22Rv1 (cell line): Measurements from ENCODE around the gene PATE2.

Source experiments
- H3K27ac ChIP-seq: fragments of 450-650 bp; 2 replicates; pipeline ENCODE4 v1.5.1; 2017
- CTCF ChIP-seq: fragments of 450-650 bp; IDR thresholded peaks from 2 replicates; pipeline ENCODE4 v1.5.1; 2017; ENCODE audit warnings: mild to moderate bottlenecking
- ZFX ChIP-seq: fragments of 450-650 bp; IDR thresholded peaks from 2 replicates; pipeline ENCODE4 v1.6.1; 2017; ENCODE audit warnings: antibody characterized with exemption, borderline replicate concordance

The PATE2 gene

DNA sequence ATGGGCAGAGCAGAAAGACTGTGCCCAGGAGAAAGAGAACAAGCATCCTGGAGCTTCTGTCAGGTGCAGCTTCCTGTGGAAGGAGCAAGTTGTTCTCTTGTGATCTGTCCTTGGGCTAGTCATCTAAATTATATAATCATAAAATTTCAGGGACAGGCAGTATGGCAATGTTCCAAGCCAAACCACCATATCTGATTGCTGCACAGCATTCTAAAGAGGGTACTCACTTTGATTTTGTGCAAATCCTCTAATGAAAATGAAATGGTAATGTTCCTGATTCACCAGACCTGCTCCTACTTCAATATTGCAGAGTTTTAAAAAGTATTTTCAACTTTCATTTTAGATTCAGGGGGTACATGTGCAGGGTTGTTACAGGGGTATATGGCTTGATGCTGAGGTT is at the start of gene PATE2:
PATE2 (minus strand) TSS at position 101 of the 400 bp plus-strand sequence; CDS start at position 46, 55 bp downstream.
- no peak within 1 kb of the TSS for H3K27ac ChIP-seq
- TF ChIP-seq ZFX (no peak), CTCF (no peak)

DNA sequence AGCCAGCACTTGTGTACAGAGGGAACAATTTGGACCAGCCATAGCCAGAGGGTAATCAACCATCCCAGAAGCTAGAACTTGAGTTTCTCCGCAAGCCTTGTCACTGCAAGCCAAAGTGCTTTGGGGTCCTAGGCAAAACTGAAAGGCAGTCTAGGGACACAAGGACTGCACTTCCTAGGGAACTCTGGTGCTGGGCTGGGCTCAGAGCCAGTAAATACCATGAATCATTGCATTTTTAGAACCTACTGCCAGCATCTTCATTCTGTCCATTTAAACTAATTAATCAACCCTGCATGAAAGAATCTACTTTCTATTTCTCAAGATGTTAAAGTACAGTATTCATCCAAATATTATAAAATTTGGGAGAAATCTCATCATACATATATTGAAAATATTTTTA is 29.3 kb upstream of the PATE2 start:
- no peak overlapping the region for H3K27ac ChIP-seq
- TF ChIP-seq CTCF (no peak), ZFX (no peak)

DNA sequence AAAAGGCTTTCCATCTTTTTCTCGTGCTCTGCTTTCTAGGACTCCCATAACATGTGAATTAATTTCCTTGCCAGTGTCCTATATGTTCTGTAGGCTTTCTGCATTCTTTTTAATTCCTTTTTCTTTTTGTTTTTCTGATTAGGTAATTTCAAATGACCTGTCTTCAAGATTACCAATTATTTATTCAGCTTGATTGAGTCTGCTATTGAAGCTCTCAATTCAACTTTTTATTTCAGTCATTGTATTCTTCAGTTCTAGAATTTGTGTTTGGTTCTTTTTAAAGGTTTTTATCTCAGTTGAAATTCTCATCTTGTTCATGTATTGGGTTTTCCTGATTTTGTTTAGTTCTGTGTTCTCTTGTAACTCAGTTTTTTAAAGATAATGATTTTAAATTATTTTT is 23.8 kb upstream of the PATE2 start:
- no peak overlapping the region for H3K27ac ChIP-seq
- no peak for TF ChIP-seq ZFX
- no peak for TF ChIP-seq CTCF

GRCh38 chr11:125799808-125800207 is 21.2 kb upstream of the PATE2 start:
- TF ChIP-seq CTCF (no peak), ZFX (no peak)
- no peak overlapping the region for H3K27ac ChIP-seq

- no peak for TF ChIP-seq ZFX
- no peak for TF ChIP-seq CTCF
- no peak overlapping the region for H3K27ac ChIP-seq
These were observed 19.0 kb upstream of the PATE2 start for GRCh38 chr11:125797641-125798040.

DNA sequence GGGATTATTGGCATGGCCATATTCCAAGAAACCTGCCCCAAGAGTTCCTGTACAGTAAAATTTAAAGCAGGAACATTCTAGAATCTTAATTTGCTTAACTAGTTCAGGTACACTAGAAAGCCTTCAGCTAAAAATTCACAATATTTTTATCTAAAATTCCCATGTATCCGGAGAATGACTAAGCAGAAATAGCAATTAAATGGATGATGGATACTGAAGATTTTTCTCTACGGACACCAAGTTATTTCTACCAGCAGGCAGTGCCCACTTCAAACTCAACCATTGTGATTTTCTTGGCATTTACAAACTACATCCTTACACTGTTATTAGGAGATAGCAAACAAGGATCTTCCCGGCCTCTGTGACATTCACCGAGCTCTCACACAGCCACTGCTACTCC is 12.2 kb upstream of the PATE2 start:
- H3K27ac ChIP-seq: no peak overlapping the region
- TF ChIP-seq CTCF (no peak), ZFX (no peak)

DNA sequence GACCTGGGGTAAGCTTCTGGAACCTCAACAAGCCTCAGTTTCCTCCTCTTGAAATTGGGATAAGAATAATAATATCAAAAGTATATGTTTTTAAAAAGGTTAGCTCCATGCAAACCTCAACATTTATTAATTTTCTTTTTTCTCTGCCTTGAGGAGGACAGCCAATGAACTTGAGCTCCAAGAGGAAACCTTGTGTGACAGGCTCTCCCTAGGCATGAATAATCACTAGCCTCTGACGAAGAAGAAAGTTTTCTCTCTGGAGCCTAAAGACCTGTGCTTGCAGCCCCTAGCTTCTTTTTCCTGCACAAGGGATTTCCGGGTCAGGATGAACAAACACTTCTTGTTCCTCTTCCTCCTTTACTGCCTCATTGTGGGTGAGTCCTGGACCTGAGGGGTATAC is 9.2 kb upstream of the PATE2 start, which contains the start of gene PATE3:
PATE3 (plus strand) TSS at position 301 of the 400 bp plus-strand sequence; CDS start at position 326, 25 bp downstream.
- H3K27ac ChIP-seq: no peak within 1 kb of the TSS
- no peak for TF ChIP-seq CTCF
- TF ChIP-seq ZFX: no peak
